HEK293 (cell line): ENCODE measurements around the gene PSMB11.

Source experiments
- KLF10 ChIP-seq: fragments of 450-650 bp; IDR thresholded peaks from 2 replicates; pipeline ENCODE4 v1.5.1; 2018; ENCODE audit warnings: missing biosample characterization, mild to moderate bottlenecking, missing genetic modification characterization
- SETDB1 ChIP-seq: IDR thresholded peaks from one replicate; pipeline ENCODE4 v1.6.1; 2017; ENCODE audit warnings: mild to moderate bottlenecking, low read length, moderate library complexity, mixed read lengths; ENCODE audit not compliant: insufficient read length
- SP3 ChIP-seq: fragments of 450-650 bp; formaldehyde crosslinking; IDR thresholded peaks from 2 replicates; pipeline ENCODE4 v1.5.1; 2016; ENCODE audit warnings: missing biosample characterization, missing genetic modification characterization
- ZNF114 ChIP-seq: fragments of 450-650 bp; formaldehyde crosslinking; IDR thresholded peaks from 2 replicates; pipeline ENCODE4 v1.5.0; 2017; ENCODE audit warnings: missing biosample characterization, missing genetic modification characterization
- ZNF146 ChIP-seq: fragments of 450-650 bp; formaldehyde crosslinking; IDR thresholded peaks from 2 replicates; pipeline ENCODE4 v1.5.1; 2016; ENCODE audit warnings: missing biosample characterization, missing genetic modification characterization
- ZNF157 ChIP-seq: fragments of 450-650 bp; formaldehyde crosslinking; IDR thresholded peaks from 2 replicates; pipeline ENCODE4 v1.5.1; 2016; ENCODE audit warnings: missing biosample characterization, missing genetic modification characterization
- ZNF174 ChIP-seq: fragments of 450-650 bp; formaldehyde crosslinking; IDR thresholded peaks from 2 replicates; pipeline ENCODE4 v1.5.0; 2017; ENCODE audit warnings: missing biosample characterization, mild to moderate bottlenecking, missing genetic modification characterization
- ZNF223 ChIP-seq: fragments of 450-650 bp; formaldehyde crosslinking; IDR thresholded peaks from 2 replicates; pipeline ENCODE4 v1.5.1; 2016; ENCODE audit warnings: missing biosample characterization, missing genetic modification characterization
- ZNF248 ChIP-seq: fragments of 450-650 bp; formaldehyde crosslinking; IDR thresholded peaks from 2 replicates; pipeline ENCODE4 v1.5.1; 2017; ENCODE audit warnings: missing biosample characterization, missing genetic modification characterization
- ZNF274 ChIP-seq, 2 experiments: fragments of 200-500 bp in 1 of 2; fragments of 450-650 bp in 1 of 2; sonication (Bioruptor generic) in 1 of 2; formaldehyde crosslinking in 1 of 2; IDR thresholded peaks; 2 replicates each; pipeline versions ENCODE4 v1.5.1 to v1.6.1; 2014 to 2016; ENCODE audit warnings: borderline replicate concordance in 1 of 2, inconsistent platforms in 1 of 2, low read length in 1 of 2, missing biosample characterization in 1 of 2, missing genetic modification characterization in 1 of 2
- ZNF302 ChIP-seq: fragments of 450-650 bp; formaldehyde crosslinking; IDR thresholded peaks from 2 replicates; pipeline ENCODE4 v1.5.1; 2016; ENCODE audit warnings: missing biosample characterization, missing genetic modification characterization, low read depth
- ZNF324 ChIP-seq: fragments of 450-650 bp; formaldehyde crosslinking; IDR thresholded peaks from 2 replicates; pipeline ENCODE4 v1.5.1; 2016; ENCODE audit warnings: missing biosample characterization, missing genetic modification characterization
- ZNF350 ChIP-seq: fragments of 450-650 bp; formaldehyde crosslinking; IDR thresholded peaks from 2 replicates; pipeline ENCODE4 v1.5.0; 2017; ENCODE audit warnings: missing biosample characterization, mild to moderate bottlenecking, missing genetic modification characterization
- ZNF391 ChIP-seq: fragments of 450-650 bp; formaldehyde crosslinking; IDR thresholded peaks from 2 replicates; pipeline ENCODE4 v1.5.1; 2016; ENCODE audit warnings: low read depth, missing biosample characterization, missing genetic modification characterization, borderline replicate concordance
- ZNF416 ChIP-seq: fragments of 450-650 bp; formaldehyde crosslinking; IDR thresholded peaks from 2 replicates; pipeline ENCODE4 v1.5.1; 2016; ENCODE audit warnings: missing biosample characterization, missing genetic modification characterization
- ZNF426 ChIP-seq: fragments of 450-650 bp; formaldehyde crosslinking; IDR thresholded peaks from 2 replicates; pipeline ENCODE4 v1.5.1; 2017; ENCODE audit warnings: missing biosample characterization, missing genetic modification characterization, mild to moderate bottlenecking, inconsistent platforms, moderate library complexity
- ZNF473 ChIP-seq: fragments of 450-650 bp; formaldehyde crosslinking; IDR thresholded peaks from 2 replicates; pipeline ENCODE4 v1.5.1; 2017; ENCODE audit warnings: missing biosample characterization, missing genetic modification characterization
- ZNF548 ChIP-seq: fragments of 450-650 bp; formaldehyde crosslinking; IDR thresholded peaks from 2 replicates; pipeline ENCODE4 v1.5.1; 2016; ENCODE audit warnings: missing biosample characterization, missing genetic modification characterization
- ZNF571 ChIP-seq: fragments of 450-650 bp; formaldehyde crosslinking; IDR thresholded peaks from 2 replicates; pipeline ENCODE4 v1.5.0; 2017; ENCODE audit warnings: missing biosample characterization, missing genetic modification characterization
- ZNF621 ChIP-seq: fragments of 450-650 bp; formaldehyde crosslinking; IDR thresholded peaks from 2 replicates; pipeline ENCODE4 v1.5.1; 2017; ENCODE audit warnings: missing biosample characterization, missing genetic modification characterization
- ZNF626 ChIP-seq: fragments of 450-650 bp; sonication (Bioruptor Pico); formaldehyde crosslinking; IDR thresholded peaks from 2 replicates; pipeline ENCODE4 v1.5.1; 2018; ENCODE audit warnings: missing biosample characterization, missing genetic modification characterization, inconsistent platforms
- ZNF660 ChIP-seq: fragments of 450-650 bp; IDR thresholded peaks from 2 replicates; pipeline ENCODE4 v1.5.1; 2018; ENCODE audit warnings: missing biosample characterization, mild to moderate bottlenecking, missing genetic modification characterization
- ZNF677 ChIP-seq: fragments of 450-650 bp; IDR thresholded peaks from 2 replicates; pipeline ENCODE4 v1.5.0; 2018; ENCODE audit warnings: missing biosample characterization, mild to moderate bottlenecking, missing genetic modification characterization, moderate library complexity
- ZSCAN16 ChIP-seq: fragments of 450-650 bp; formaldehyde crosslinking; IDR thresholded peaks from 2 replicates; pipeline ENCODE4 v1.5.1; 2016; ENCODE audit warnings: missing biosample characterization, missing genetic modification characterization
- TF ChIP-seq, protein P1 (sequence below): fragments of 450-650 bp; formaldehyde crosslinking; optimal IDR thresholded peaks from 2 replicates; pipeline ENCODE3; 2016; ENCODE audit warnings: missing biosample characterization, mild to moderate bottlenecking, missing genetic modification characterization
- TF ChIP-seq, protein P2 (sequence below): fragments of 450-650 bp; formaldehyde crosslinking; IDR thresholded peaks from 2 replicates; pipeline ENCODE4 v1.5.1; 2016; ENCODE audit warnings: missing biosample characterization, missing genetic modification characterization
- TF ChIP-seq, protein P3 (sequence below): fragments of 450-650 bp; formaldehyde crosslinking; IDR thresholded peaks from 2 replicates; pipeline ENCODE4 v1.5.1; 2016; ENCODE audit warnings: missing biosample characterization, missing genetic modification characterization
- TF ChIP-seq, protein P4 (sequence below): fragments of 450-650 bp; formaldehyde crosslinking; IDR thresholded peaks from 2 replicates; pipeline ENCODE4 v1.5.1; 2016; ENCODE audit warnings: missing biosample characterization, missing genetic modification characterization
- TF ChIP-seq, protein P5 (sequence below): fragments of 450-650 bp; formaldehyde crosslinking; IDR thresholded peaks from 2 replicates; pipeline ENCODE4 v1.5.1; 2017; ENCODE audit warnings: missing biosample characterization, mild to moderate bottlenecking, missing genetic modification characterization, moderate library complexity
- TF ChIP-seq, protein P6 (sequence below): fragments of 450-650 bp; formaldehyde crosslinking; IDR thresholded peaks from 2 replicates; pipeline ENCODE4 v1.5.1; 2017; ENCODE audit warnings: missing biosample characterization, missing genetic modification characterization

Gene PSMB11

DNA sequence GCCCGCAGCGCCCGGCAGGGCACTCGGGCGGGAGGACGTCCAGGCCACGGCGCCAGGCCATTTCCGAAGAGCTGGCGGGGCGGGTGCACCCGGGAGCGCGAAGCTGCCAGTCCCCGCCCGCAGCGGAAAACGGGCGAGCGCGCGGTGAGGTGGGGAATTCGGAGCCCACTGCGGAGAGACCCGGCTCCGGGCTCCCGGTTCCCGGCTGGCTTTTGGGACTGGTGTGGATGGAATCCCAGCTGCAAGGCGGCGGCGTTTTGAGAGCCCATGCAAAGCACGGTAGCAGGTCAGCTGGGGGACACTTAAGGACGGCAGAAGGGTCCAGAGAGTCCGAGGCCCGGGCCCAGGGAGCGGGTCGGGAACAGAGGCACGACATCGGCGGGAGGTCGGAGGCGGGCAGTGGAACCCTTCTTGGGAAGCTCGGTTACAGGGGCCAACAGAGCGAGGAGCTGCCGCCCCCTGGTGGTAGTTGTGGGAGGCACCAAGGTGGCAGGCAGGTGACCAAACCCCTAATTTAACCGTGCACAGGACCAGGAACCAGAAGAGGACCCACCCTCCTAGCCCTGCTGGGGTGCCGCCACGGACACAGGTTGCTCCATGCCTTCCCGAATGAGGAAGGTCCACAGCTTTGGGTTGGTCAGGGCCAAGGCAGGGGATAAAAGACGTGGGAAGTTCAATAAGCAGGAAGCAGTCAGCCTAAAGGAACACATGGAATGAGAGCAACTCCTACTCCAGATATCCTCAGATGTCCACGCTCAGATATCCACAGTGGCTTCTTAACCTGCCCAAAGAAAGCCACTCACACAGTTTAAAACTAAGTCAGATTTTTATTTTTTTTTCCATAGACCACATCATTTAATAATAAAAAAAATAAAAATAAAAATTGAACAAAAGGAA lies 16.0 kb downstream of the PSMB11 start (continued):
- TF ChIP-seq, protein P1, sequence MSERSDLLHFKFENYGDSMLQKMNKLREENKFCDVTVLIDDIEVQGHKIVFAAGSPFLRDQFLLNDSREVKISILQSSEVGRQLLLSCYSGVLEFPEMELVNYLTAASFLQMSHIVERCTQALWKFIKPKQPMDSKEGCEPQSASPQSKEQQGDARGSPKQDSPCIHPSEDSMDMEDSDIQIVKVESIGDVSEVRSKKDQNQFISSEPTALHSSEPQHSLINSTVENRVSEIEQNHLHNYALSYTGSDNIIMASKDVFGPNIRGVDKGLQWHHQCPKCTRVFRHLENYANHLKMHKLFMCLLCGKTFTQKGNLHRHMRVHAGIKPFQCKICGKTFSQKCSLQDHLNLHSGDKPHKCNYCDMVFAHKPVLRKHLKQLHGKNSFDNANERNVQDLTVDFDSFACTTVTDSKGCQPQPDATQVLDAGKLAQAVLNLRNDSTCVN: peak; percentile 88
- TF ChIP-seq ZNF350: no peak
- TF ChIP-seq, protein P2, sequence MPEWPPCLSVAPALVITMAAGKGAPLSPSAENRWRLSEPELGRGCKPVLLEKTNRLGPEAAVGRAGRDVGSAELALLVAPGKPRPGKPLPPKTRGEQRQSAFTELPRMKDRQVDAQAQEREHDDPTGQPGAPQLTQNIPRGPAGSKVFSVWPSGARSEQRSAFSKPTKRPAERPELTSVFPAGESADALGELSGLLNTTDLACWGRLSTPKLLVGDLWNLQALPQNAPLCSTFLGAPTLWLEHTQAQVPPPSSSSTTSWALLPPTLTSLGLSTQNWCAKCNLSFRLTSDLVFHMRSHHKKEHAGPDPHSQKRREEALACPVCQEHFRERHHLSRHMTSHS (tag by site-specific recombination): no peak
- TF ChIP-seq ZNF302: no peak
- no peak for TF ChIP-seq ZNF677 (tag by site-specific recombination)
- TF ChIP-seq ZNF174 (tag by site-specific recombination): no peak
- TF ChIP-seq, protein P3, sequence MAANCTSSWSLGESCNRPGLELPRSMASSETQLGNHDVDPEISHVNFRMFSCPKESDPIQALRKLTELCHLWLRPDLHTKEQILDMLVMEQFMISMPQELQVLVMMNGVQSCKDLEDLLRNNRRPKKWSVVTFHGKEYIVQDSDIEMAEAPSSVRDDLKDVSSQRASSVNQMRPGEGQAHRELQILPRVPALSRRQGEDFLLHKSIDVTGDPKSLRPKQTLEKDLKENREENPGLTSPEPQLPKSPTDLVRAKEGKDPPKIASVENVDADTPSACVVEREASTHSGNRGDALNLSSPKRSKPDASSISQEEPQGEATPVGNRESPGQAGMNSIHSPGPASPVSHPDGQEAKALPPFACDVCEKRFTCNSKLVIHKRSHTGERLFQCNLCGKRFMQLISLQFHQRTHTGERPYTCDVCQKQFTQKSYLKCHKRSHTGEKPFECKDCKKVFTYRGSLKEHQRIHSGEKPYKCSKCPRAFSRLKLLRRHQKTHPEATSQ: peak; percentile 60; the same call in 1 of the 2 replicates
- TF ChIP-seq ZNF621 (tag by site-specific recombination): no peak
- TF ChIP-seq, protein P4, sequence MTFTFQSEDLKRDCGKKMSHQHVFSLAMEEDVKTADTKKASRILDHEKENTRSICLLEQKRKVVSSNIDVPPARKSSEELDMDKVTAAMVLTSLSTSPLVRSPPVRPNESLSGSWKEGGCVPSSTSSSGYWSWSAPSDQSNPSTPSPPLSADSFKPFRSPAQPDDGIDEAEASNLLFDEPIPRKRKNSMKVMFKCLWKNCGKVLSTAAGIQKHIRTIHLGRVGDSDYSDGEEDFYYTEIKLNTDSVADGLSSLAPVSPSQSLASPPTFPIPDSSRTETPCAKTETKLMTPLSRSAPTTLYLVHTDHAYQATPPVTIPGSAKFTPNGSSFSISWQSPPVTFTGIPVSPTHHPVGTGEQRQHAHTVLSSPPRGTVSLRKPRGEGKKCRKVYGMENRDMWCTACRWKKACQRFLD (tag by site-specific recombination): no peak
- 0 out of 2 replicates have a peak, but pooled peaks have one; percentile 68 for TF ChIP-seq ZNF391 (tag by site-specific recombination)
- TF ChIP-seq ZNF416 (tag by site-specific recombination): no peak
- TF ChIP-seq, protein P5, sequence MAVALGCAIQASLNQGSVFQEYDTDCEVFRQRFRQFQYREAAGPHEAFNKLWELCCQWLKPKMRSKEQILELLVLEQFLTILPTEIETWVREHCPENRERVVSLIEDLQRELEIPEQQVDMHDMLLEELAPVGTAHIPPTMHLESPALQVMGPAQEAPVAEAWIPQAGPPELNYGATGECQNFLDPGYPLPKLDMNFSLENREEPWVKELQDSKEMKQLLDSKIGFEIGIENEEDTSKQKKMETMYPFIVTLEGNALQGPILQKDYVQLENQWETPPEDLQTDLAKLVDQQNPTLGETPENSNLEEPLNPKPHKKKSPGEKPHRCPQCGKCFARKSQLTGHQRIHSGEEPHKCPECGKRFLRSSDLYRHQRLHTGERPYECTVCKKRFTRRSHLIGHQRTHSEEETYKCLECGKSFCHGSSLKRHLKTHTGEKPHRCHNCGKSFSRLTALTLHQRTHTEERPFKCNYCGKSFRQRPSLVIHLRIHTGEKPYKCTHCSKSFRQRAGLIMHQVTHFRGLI (tag by site-specific recombination): peak; percentile 57; the same call in 1 of the 2 replicates
- no peak for TF ChIP-seq ZNF274 (IDR thresholded peaks at IDR 0.05; ENCODE audit: low read length)
- no peak for TF ChIP-seq ZNF274 (tag by site-specific recombination; IDR thresholded peaks at IDR 0.05; ENCODE audit: borderline replicate concordance)
- TF ChIP-seq SP3: peak; percentile 64
- TF ChIP-seq SETDB1: no peak
- TF ChIP-seq ZNF473 (tag by site-specific recombination): no peak
- no peak for TF ChIP-seq ZNF571 (tag by site-specific recombination)
- TF ChIP-seq ZSCAN16 (tag by site-specific recombination): no peak
- no peak for TF ChIP-seq ZNF548 (tag by site-specific recombination)
- TF ChIP-seq KLF10 (tag by site-specific recombination): peak; percentile 56
- TF ChIP-seq ZNF626 (tag by site-specific recombination): no peak
- no peak for TF ChIP-seq ZNF157 (tag by site-specific recombination)
- TF ChIP-seq ZNF146 (tag by site-specific recombination): no peak
- no peak for TF ChIP-seq ZNF223 (tag by site-specific recombination)
- TF ChIP-seq, protein P6, sequence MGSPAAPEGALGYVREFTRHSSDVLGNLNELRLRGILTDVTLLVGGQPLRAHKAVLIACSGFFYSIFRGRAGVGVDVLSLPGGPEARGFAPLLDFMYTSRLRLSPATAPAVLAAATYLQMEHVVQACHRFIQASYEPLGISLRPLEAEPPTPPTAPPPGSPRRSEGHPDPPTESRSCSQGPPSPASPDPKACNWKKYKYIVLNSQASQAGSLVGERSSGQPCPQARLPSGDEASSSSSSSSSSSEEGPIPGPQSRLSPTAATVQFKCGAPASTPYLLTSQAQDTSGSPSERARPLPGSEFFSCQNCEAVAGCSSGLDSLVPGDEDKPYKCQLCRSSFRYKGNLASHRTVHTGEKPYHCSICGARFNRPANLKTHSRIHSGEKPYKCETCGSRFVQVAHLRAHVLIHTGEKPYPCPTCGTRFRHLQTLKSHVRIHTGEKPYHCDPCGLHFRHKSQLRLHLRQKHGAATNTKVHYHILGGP (tag by site-specific recombination): no peak
- no peak for TF ChIP-seq ZNF248
- TF ChIP-seq ZNF114: no peak
- TF ChIP-seq ZNF660 (tag by site-specific recombination): no peak; the same call in 1 of the 2 replicates
- TF ChIP-seq ZNF324 (tag by site-specific recombination): peak; percentile 82
- TF ChIP-seq ZNF426 (tag by site-specific recombination): no peak
